DMS53 treated with DMSO at 0.1 percent for 48 hours (cell line): ENCODE data around the gene SARM1.

Experiments used
- DNase-seq: peaks from one replicate; lab custom pipeline; 2025; ENCODE audit not compliant: unreplicated experiment; lab: John Stamatoyannopoulos, UW

SARM1 gene

DNA sequence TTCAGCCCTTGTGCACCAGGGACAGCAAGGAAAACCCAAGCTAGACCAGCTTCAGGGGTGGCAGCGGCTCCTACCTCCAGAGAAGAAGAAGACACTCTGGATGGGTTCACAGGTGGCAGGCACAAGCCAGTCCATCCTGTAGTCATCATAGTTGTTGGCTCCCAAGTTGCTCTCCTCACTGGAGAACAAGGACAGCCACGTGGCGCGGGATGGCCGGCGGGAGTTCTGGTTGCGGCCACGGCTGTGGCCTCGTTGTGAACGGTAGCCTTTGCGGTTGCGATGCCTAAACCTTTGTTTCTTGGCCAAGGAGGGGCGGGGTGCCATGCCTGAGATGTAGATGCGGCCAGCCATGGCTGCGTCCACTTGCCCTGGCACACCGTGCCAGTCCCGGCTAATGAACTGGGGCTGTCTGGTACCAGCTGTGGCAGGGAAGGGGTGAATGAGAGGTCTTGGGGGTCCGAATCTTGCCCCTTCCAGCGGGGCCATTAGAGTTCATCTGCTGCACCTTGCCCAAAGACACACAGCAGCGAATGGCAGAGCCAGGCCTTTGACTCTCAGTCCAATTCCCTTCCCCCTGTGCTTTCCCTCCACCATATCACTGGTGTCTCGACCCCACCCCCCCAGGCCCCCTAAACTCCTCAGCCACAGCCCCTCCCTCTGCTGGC is 3.7 kb upstream of the SARM1 start:
- no peak for DNase-seq

GRCh38 chr17:28368306-28368831 is 3.1 kb upstream of the SARM1 start:
- no peak for DNase-seq

GRCh38 chr17:28368915-28369683 is 2.4 kb upstream of the SARM1 start:
- no peak for DNase-seq

DNA sequence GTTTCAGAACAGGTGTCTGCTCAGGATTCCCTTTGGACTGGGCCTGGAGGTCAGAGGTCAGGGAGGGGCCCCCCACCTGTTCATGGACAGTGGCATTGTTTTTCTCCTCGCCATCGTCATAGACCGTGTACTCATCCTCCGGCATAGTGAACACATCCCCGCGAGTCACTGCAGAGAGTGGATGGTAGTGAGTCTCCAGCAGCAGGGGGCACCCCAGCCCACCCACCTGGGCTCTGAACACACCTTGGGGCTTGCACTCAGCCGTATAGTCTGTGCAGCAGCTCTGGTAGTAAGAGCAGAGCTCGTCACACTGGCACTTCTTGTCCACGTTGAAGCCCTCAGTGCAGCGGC is 1.8 kb upstream of the SARM1 start:
- no peak for DNase-seq

DNA sequence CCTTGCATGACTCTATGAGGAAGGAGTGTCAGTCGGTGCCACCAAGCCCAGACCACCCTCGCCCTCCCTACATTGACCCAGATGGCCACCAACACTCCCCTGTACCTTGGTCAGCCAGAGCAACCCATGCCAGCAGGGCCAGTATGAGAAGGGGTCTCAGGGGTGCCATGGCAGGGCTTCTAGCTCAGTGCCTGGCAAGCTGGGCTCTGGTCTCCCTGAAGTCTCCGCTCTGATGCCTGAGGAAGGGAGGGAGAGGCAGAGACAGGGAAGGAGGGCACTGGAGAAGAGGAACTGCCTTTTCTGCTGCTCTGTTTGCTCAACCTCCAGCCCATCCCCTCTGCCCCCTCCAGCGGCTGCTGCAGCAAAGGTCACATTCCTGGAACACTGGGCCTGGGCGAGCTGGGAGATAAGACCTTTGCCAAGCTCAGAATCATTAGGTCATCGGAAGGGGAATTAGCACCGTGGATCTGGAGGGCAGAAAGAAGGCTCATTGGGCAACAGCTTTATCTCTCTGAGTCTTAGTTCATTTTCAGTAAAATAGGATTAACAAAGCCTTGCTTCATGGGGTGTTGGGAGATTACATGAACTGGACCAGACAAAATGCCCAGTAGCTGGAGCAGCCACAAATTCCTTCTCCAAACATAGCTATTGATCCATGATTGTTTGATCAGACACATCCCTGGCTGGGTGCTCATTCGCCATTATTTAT is 1.3 kb upstream of the SARM1 start, which contains the start of gene VTN:
Gene VTN, minus strand, starts transcription at position 273 of the 709 bp plus-strand sequence. Its CDS starts 104 bp downstream, at position 169.
- DNase-seq, result no peak

GRCh38 chr17:28370744-28371103 is 770 bp upstream of the SARM1 start:
- DNase-seq, result no peak

DNA sequence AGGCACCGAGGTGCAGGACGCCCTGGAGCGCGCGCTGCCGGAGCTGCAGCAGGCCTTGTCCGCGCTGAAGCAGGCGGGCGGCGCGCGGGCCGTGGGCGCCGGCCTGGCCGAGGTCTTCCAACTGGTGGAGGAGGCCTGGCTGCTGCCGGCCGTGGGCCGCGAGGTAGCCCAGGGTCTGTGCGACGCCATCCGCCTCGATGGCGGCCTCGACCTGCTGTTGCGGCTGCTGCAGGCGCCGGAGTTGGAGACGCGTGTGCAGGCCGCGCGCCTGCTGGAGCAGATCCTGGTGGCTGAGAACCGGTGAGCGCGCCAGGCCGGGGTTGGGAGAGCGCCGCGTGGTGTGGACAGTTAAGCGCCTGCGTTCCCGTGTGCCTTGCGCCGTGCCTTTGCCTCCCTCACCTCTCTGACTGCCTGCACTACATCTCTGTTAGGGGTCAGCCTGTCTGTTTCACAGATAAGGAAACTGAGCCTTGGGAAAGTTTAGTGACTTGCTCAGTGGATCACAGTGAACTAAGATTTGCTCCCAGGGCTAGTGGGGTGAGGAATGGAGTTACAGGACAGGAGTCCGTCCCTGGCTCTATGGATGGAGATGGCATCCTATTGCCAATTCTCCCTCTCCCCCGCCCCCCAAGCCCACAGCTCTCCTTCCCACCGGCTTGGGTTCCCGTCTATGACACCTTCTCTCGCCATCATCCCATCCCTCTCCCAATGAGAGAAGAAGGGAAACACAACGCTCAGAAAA is 880 bp downstream of the SARM1 start:
- no peak for DNase-seq

DNA sequence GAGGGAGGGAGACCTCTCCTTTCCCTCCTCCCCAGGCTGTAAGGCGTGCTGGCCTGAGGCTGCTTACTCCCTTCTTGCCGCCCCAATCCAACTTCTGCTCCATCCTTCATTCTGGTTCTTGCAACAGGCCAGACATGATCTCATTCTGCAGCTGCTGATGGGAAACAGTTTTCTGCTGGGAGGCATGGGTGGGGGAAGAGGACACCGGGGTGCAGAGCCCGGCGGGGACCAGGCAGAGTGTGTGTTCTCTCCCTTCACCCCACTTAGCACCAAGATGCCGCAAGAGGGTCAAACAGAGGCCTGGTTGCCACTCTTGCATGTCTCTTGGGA is 1.4 kb downstream of the SARM1 start:
- no peak for DNase-seq

DNA sequence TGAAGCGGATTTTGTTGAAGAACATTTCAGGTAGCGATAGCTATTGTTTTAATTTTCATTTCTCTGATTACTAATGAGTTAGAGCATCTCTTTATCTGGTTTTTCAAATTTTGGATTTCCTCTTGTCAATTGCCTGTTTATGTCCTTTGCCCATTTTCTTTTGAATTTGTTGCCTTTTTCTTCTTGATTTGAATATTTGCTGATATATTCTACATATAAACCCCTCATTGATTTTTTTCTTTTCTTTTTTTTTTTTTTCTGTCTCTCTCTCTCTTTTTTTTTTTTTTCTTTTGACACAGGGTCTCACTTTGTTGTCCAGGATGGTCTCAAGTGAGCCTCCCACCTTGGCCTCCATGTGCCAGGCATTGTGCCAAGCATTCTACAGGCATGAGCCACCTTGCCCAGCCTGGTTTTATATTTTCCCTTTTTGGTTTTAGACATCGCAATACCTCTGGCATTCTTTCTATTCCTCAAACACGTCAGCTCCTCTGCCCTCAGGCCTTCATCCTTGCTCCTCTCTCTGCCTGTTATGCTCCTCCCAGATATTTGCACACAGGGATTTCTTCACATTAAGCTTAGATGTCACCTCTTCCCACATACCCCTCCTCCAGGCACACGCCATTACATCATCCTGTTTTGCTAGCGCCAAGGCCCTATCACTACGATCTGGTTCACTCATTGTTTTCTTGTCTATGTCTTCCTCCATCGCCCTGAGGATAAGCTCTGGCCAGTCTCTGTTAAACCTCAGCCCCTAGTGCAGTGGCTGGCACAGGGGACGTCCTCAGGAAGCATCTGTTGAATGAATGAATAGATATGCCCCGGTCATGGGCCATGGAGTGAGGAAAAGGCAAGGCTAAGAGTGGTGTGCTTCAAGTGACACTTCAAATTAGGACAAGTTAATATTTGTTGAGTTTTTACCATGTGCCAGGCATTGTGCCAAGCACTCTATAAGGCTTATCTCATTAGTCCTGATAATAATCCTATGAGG is 8.6 kb downstream of the SARM1 start:
- DNase-seq, result no peak

GRCh38 chr17:28381141-28381825 is 9.8 kb downstream of the SARM1 start:
- peak; percentile 40 for DNase-seq

GRCh38 chr17:28384281-28385036 is 13.0 kb downstream of the SARM1 start:
- peak; percentile 77 for DNase-seq

DNA sequence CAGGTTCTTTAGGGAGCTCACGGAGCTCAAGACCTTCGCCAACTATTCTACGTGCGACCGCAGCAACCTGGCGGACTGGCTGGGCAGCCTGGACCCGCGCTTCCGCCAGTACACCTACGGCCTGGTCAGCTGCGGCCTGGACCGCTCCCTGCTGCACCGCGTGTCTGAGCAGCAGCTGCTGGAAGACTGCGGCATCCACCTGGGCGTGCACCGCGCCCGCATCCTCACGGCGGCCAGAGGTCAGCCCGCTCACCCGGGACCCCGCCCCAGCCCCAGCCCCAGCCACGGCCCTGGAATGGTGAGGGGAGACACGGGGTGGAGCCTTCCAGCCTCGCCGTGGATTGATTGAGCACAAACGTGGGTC is 13.5 kb downstream of the SARM1 start:
- no peak for DNase-seq

DNA sequence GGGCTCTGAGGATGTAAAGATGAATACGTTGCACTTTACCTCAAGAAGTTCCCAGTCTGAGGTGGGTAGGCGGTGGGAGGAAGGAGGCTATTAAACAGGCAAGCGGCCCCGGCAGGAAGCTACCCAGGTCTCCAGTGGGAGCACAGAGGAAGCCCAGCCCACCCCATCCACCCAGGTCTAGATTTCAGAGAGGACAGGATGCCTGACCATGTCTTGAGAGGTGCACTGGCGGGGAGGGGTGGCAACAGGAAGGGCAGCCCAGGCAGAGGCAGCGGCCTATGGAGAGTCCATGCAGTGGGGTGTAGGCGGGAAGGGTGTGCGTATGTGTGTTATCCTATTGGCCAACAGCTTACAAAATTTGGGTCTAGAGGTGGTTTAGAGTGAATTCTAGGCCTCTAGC is 13.9 kb downstream of the SARM1 start:
- no peak for DNase-seq

- no peak for DNase-seq
Measured at GRCh38 chr17:28386391-28386790, 14.9 kb downstream of the SARM1 start.

GRCh38 chr17:28388106-28388505 is 16.6 kb downstream of the SARM1 start:
- no peak for DNase-seq

- no peak for DNase-seq
Measured at GRCh38 chr17:28390141-28390540, 18.6 kb downstream of the SARM1 start.

- no peak for DNase-seq
Measured at GRCh38 chr17:28390563-28390962, 19.1 kb downstream of the SARM1 start.

- DNase-seq, result no peak
Measured at GRCh38 chr17:28390984-28391383, 19.5 kb downstream of the SARM1 start.

DNA sequence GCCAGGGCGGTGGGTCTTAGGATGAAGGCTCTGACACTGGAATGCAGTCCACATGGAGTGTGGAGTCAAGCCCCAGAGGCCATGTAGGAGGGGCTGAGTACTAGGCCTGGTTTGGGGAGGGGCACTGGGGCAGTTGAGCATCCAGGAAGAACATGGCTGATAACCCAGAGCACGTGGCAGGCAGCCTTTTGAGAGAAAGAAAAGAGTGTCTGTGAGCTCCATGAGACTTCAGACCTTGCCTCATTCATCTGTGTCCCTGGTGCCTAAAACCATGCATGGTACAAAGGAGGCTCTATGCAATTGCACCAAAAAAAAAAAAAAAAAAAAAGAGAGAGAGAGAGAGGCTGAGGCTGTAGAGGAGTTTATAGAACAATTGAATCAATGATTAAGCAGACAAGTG is 19.9 kb downstream of the SARM1 start:
- no peak for DNase-seq
